ENCODE results near the gene DISP2.
A peak's percentile ranks its signal among the peaks of the same experiment; 100 is the strongest.

Gene DISP2

GRCh38 chr15:40325700-40326099 lies 32.3 kb upstream of the DISP2 start:
- no peak overlapping the region for H3K27ac ChIP-seq
- DNase-seq (ENCODE audit: low spot score) = no peak
- no peak for TF ChIP-seq CTCF (conservative IDR thresholded peaks at IDR 0.05; ENCODE audit: low read depth)
- CTCF ChIA-PET = interaction anchor here (0.5 to 1.9 kb wide), 5 partner anchors 10 to 670 kb away, joined by 3 to 7 read pairs (median 5); no protein-coding TSS in a partner anchor
- POLR2A ChIA-PET (ENCODE audit: low non-redundant PET) = no interaction called here

GRCh38 chr15:40327457-40327856 lies 30.6 kb upstream of the DISP2 start:
- CTCF ChIA-PET = interaction anchor here (0.7 to 1.9 kb wide), 5 partner anchors 9 to 95 kb away, joined by 3 to 8 read pairs (median 4); no protein-coding TSS in a partner anchor
- DNase-seq (ENCODE audit: low spot score) = no peak
- POLR2A ChIA-PET (ENCODE audit: low non-redundant PET) = no interaction called here
- H3K27ac ChIP-seq = peak overlapping the region; percentile 63
- TF ChIP-seq CTCF (conservative IDR thresholded peaks at IDR 0.05; ENCODE audit: low read depth) = no peak

DNA sequence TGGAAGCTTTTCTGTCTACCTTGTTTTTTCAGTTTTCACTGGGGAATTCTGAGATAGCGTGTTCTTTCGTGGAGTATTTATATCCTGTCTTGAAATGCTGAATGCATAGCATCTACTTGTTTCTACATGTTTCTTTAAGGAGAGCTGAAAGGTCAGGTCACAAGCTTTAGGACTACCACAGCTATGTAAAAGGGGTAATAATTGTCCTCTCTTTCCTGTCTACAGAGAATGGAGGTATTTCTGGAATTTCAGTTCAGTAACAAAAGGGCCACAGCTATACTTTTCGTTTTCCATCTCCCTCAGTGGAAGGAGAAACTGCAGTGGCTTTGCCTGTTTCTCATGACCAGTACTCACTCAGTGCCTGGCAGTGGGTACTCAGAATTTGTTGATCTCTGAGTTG lies 29.8 kb upstream of the DISP2 start:
- CTCF ChIA-PET = interaction anchor here (1.1 to 2.4 kb wide), 4 partner anchors 10 to 94 kb away, joined by 5 to 16 read pairs (median 7); no protein-coding TSS in a partner anchor
- H3K27ac ChIP-seq = peak overlapping the region; percentile 66
- POLR2A ChIA-PET (ENCODE audit: low non-redundant PET) = interaction anchor here (1.1 kb wide), 1 partner anchor 41 kb away, joined by 3 read pairs; no protein-coding TSS in a partner anchor
- DNase-seq (ENCODE audit: low spot score) = peak; percentile 66
- no peak for TF ChIP-seq CTCF (conservative IDR thresholded peaks at IDR 0.05; ENCODE audit: low read depth)

GRCh38 chr15:40328751-40329150 lies 29.3 kb upstream of the DISP2 start:
- POLR2A ChIA-PET (ENCODE audit: low non-redundant PET) = interaction anchor here (0.9 to 1.1 kb wide), 2 partner anchors 13 to 40 kb away, joined by 3 read pairs; no protein-coding TSS in a partner anchor
- no peak for DNase-seq (ENCODE audit: low spot score)
- peak overlapping the region; percentile 66 for H3K27ac ChIP-seq
- TF ChIP-seq CTCF (conservative IDR thresholded peaks at IDR 0.05; ENCODE audit: low read depth) = no peak
- CTCF ChIA-PET = interaction anchor here (1.4 to 2.4 kb wide), 3 partner anchors 10 to 39 kb away, joined by 5 to 16 read pairs (median 6); no protein-coding TSS in a partner anchor

DNA sequence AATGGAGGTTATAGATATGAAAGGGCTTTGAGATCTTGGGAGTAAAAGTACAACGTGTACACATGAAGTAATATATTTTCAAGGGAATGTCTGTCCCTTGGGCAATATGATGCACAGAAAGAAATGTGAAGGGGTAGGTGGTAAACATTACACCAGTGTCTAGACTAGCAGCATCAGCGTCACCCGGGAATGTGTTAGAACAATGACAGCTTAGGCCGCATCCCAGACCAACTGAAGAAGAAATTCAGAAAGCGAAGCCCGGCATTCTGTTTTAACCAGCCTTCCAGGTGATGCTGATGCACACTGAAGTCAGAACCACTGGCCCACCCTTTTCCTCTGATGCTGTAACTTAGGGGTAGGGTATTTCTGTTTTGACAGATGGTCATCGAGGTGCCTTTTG lies 28.2 kb upstream of the DISP2 start:
- ChIA-PET CTCF (interaction anchor here (2.4 kb wide), 1 partner anchor 9 kb away, joined by 16 read pairs; no protein-coding TSS in a partner anchor), POLR2A (ENCODE audit: low non-redundant PET) (interaction anchor here (0.9 kb wide), 1 partner anchor 12 kb away, joined by 3 read pairs; no protein-coding TSS in a partner anchor)
- peak overlapping the region; percentile 32; the same call in 1 of the 2 replicates for H3K27ac ChIP-seq
- no peak for DNase-seq (ENCODE audit: low spot score)
- no peak for TF ChIP-seq CTCF (conservative IDR thresholded peaks at IDR 0.05; ENCODE audit: low read depth)

GRCh38 chr15:40330368-40330836 lies 27.6 kb upstream of the DISP2 start:
- H3K27ac ChIP-seq = peak overlapping the region; percentile 32
- DNase-seq (ENCODE audit: low spot score) = no peak

More at GRCh38 chr15:40330368-40330836, 27.6 kb upstream of the DISP2 start:
- POLR2A ChIA-PET (ENCODE audit: low non-redundant PET) = interaction anchor here (0.6 kb wide), 1 partner anchor 271 kb away, joined by 4 read pairs; no protein-coding TSS in a partner anchor
- CTCF ChIA-PET = no interaction called here
- no peak for TF ChIP-seq CTCF (conservative IDR thresholded peaks at IDR 0.05; ENCODE audit: low read depth)
